Measurements from ENCODE around the gene PCDHA1. TPM values are rescaled to one million over a fixed set of nuclear protein-coding genes. Genes with fewer than 3 reads are reported as not detected.
"Not testable (repeated sequence)": the region's sequence is repeated elsewhere in the genome, so short reads cannot be mapped to it uniquely, and the experiment has no call there.

PCDHA1 gene
- total RNA-seq, 1 donor from 2014 or later, result 0.06 TPM

DNA sequence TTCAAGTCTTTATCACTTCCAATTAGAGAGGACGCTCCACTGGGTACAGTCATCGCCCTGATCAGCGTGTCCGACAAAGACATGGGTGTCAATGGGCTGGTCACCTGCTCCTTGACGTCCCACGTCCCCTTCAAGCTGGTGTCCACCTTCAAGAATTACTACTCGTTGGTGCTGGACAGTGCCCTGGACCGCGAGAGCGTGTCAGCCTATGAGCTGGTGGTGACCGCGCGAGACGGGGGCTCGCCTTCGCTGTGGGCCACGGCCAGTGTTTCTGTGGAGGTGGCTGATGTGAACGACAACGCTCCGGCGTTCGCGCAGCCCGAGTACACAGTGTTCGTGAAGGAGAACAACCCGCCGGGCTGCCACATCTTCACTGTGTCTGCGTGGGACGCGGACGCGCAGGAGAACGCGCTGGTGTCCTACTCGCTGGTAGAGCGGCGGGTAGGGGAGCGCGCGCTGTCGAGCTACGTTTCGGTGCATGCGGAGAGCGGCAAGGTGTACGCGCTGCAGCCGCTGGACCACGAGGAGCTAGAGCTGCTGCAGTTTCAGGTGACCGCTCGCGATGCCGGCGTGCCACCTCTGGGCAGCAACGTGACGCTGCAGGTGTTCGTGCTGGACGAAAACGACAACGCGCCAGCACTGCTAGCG is 22.4 kb downstream of the PCDHA1 start:
- DNase-seq (ENCODE audit: extremely low read depth, low read depth, low spot score), result not testable (repeated sequence)

GRCh38 chr5:140808889-140809291 is 22.9 kb downstream of the PCDHA1 start:
- no peak for DNase-seq (ENCODE audit: extremely low read depth, low read depth, low spot score)

DNA sequence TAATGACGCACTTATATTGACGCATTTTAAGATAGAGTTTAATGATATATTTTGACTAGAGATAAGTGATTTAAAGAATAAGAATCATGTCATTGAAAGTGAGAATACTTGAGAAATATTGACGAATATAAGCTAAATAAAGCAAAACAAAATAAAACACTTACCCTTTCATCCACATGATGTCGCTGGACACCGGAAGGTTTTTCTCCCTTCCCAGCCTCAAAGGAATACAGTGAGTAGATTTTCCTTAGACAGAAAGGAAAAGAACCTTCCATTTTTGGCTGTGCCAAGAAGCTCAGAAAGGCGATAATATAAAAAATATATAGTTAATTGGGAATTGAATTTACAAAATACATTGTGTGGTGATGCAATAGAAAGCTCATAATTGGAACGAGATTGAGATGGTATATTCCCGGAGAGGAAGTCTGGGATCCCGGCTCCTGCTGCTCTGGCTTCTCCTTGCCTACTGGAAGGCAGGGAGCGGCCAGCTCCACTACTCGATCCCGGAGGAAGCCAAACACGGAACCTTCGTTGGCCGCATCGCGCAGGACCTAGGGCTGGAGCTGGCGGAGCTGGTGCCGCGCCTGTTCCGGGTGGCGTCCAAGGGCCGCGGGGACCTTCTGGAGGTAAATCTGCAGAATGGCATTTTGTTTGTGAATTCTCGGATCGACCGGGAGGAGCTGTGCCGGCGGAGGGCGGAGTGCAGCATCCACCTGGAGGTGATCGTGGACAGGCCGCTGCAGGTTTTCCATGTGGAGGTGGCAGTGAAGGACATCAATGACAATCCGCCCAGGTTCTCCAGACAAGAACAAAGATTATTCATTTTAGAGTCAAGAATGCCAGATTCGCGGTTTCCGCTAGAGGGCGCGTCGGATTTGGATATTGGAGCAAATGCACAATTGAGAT is 35.7 kb downstream of the PCDHA1 start, which contains the start of gene PCDHA5:
PCDHA5 (plus strand) TSS at position 239 of the 906 bp plus-strand sequence.
- DNase-seq (ENCODE audit: extremely low read depth, low read depth, low spot score), result no peak

DNA sequence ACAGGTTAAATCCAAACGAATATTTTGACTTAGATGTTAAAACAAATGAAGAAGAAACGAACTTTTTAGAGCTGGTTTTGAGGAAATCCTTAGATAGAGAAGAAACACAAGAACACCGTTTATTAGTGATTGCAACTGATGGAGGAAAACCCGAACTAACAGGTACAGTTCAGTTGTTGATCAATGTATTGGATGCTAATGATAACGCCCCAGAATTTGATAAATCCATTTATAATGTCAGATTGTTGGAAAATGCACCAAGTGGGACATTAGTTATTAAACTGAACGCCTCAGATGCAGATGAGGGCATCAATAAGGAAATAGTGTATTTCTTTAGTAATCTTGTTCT is 36.3 kb downstream of the PCDHA1 start:
- no peak for DNase-seq (ENCODE audit: extremely low read depth, low read depth, low spot score)

DNA sequence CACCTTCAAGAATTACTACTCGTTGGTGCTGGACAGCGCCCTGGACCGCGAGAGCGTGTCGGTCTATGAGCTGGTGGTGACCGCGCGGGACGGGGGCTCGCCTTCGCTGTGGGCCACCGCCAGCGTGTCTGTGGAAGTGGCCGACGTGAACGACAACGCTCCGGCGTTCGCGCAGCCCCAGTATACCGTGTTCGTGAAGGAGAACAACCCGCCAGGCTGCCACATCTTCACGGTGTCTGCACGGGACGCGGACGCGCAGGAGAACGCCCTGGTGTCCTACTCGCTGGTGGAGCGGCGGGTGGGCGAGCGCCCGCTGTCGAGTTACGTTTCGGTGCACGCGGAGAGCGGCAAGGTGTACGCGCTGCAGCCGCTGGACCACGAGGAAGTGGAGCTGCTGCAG is 37.0 kb downstream of the PCDHA1 start:
- DNase-seq (ENCODE audit: extremely low read depth, low read depth, low spot score), result not testable (repeated sequence)

DNA sequence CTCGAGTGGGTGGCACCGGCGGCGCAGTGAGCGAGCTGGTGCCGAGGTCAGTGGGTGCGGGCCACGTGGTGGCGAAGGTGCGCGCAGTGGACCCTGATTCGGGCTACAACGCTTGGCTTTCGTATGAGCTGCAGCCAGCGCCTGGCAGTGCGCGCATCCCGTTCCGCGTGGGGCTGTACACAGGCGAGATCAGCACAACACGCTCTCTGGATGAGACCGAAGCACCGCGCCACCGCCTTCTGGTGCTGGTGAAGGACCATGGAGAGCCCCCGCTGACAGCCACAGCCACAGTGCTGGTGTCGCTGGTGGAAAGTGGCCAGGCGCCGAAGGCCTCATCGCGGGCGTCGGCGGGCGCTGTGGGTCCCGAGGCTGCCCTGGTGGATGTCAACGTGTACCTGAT is 37.5 kb downstream of the PCDHA1 start:
- DNase-seq (ENCODE audit: extremely low read depth, low read depth, low spot score), result no peak

GRCh38 chr5:140827704-140828361 is 41.9 kb downstream of the PCDHA1 start, which contains the start of gene PCDHA6:
PCDHA6 (plus strand) TSS chr5:140827960; CDS start chr5:140828092, 132 bp downstream.
- DNase-seq (ENCODE audit: extremely low read depth, low read depth, low spot score), result no peak

- DNase-seq (ENCODE audit: extremely low read depth, low read depth, low spot score), result no peak
Measured at GRCh38 chr5:140828362-140828737, 42.4 kb downstream of the PCDHA1 start.

- DNase-seq (ENCODE audit: extremely low read depth, low read depth, low spot score), result not testable (repeated sequence)
Measured at GRCh38 chr5:140829511-140830501, 43.9 kb downstream of the PCDHA1 start.

- no peak for DNase-seq (ENCODE audit: extremely low read depth, low read depth, low spot score)
Measured at GRCh38 chr5:140833993-140834392, 48.1 kb downstream of the PCDHA1 start, which contains the start of gene PCDHA7. PCDHA7 (plus strand) TSS chr5:140834269; CDS start chr5:140834384, 115 bp downstream.

GRCh38 chr5:140834439-140835008 is 48.6 kb downstream of the PCDHA1 start:
- DNase-seq (ENCODE audit: extremely low read depth, low read depth, low spot score), result not testable (repeated sequence)

DNA sequence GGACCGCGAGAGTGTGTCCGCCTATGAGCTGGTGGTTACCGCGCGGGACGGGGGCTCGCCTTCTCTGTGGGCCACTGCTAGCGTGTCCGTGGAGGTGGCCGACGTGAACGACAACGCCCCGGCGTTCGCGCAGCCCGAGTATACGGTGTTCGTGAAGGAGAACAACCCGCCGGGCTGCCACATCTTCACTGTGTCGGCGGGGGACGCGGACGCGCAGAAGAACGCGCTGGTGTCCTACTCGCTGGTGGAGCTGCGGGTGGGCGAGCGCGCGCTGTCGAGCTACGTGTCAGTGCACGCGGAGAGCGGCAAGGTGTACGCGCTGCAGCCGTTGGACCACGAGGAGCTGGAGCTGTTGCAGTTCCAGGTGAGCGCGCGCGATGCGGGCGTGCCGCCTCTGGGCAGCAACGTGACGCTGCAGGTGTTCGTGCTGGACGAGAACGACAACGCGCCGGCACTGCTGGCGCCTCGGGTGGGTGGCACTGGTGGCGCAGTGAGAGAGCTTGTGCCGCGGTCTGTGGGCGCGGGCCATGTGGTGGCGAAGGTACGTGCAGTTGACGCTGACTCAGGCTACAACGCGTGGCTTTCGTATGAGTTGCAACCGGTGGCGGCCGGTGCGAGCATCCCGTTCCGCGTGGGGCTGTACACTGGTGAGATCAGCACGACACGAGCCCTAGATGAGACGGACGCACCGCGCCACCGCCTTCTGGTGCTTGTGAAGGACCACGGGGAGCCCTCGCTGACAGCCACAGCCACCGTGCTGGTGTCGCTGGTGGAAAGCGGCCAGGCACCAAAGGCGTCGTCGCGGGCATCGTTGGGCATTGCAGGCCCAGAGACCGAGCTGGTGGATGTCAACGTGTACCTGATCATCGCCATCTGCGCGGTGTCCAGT is 49.9 kb downstream of the PCDHA1 start:
- DNase-seq (ENCODE audit: extremely low read depth, low read depth, low spot score), result no peak

DNA sequence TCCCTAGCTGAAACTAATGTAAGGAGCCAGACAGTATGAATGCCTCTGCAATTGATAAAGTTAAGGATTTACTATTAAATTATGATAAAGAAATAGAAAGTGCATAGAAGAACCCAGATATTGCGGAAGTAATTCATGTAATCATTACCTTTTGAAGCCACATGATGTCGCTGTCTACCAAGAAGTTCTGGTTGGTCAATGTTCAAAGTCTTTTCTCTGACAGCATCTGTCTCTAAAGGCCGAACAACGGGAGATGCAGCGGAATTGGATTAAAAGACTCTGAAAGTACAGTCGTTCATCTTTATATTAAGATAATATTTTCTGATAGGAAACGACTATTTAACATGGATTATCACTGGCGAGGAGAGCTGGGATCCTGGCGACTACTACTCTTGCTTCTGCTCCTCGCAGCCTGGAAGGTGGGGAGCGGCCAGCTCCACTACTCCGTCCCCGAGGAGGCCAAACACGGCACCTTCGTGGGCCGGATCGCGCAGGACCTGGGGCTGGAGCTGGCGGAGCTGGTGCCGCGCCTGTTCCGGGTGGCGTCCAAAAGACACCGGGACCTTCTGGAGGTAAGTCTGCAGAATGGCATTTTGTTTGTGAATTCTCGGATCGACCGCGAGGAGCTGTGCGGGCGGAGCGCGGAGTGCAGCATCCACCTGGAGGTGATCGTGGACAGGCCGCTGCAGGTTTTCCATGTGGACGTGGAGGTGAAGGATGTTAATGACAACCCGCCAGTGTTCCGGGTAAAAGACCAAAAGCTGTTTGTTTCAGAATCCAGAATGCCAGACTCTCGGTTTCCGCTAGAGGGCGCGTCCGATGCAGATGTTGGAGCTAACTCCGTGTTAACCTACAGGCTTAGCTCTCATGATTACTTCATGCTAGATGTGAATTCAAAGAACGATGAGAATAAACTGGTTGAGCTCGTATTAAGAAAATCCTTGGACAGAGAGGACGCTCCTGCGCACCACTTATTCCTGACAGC is 55.3 kb downstream of the PCDHA1 start, which contains the start of gene PCDHA8:
PCDHA8 (plus strand) TSS at position 210 of the 985 bp plus-strand sequence; CDS start at position 345, 135 bp downstream.
- DNase-seq (ENCODE audit: extremely low read depth, low read depth, low spot score), result no peak

DNA sequence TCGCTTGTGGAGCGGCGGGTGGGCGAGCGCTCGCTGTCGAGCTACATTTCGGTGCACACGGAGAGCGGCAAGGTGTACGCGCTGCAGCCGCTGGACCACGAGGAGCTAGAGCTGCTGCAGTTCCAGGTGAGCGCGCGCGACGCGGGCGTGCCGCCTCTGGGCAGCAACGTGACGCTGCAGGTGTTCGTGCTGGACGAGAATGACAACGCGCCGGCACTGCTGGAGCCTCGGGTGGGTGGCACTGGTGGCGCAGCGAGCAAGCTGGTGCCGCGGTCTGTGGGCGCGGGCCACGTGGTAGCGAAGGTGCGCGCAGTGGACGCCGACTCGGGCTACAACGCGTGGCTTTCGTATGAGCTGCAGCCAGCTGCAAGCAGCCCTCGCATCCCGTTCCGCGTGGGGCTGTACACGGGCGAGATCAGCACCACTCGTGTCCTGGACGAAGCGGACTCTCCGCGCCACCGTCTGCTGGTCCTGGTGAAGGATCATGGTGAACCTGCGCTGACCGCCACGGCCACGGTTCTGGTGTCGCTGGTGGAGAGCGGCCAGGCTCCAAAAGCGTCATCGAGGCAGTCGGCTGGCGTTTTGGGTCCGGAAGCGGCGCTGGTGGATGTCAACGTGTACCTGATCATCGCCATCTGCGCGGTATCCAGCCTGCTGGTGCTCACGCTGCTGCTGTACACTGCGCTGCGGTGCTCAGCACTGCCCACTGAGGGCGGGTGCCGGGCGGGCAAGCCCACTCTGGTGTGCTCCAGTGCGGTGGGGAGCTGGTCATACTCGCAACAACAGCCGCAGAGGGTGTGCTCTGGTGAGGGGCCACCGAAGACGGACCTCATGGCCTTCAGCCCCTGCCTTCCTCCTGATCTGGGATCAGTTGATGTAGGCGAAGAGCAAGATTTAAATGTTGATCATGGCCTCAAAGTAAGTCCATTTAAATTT is 57.1 kb downstream of the PCDHA1 start:
- no peak for DNase-seq (ENCODE audit: extremely low read depth, low read depth, low spot score)

GRCh38 chr5:140848139-140849102 is 62.5 kb downstream of the PCDHA1 start, which contains the start of gene PCDHA9:
PCDHA9 (plus strand) TSS chr5:140848382; CDS start chr5:140848496, 114 bp downstream.
- DNase-seq (ENCODE audit: extremely low read depth, low read depth, low spot score), result not testable (repeated sequence)

Measured in glomerular endothelial cell (primary cell).